Urothelium cell line (cell line): ENCODE results near the gene RNASET2.
"Not testable (repeated sequence)": the region's sequence is repeated elsewhere in the genome, so short reads cannot be mapped to it uniquely, and the experiment has no call there.

Source experiments
- DNase-seq: peaks from one replicate; pipeline ENCODE4 v3.0.0; 2011; ENCODE audit warnings: low spot score, mixed read lengths
- FAIRE-seq: peaks from 2 replicates; lab custom pipeline; 2011; peaks lifted over from hg19 to GRCh38; lab: Jason Lieb, UNC

Gene RNASET2

GRCh38 chr6:166970776-166971175 is 14.4 kb upstream of the RNASET2 start:
- FAIRE-seq: no peak
- DNase-seq: no peak

- FAIRE-seq: no peak
- no peak for DNase-seq
Observed at GRCh38 chr6:166970091-166970490, 13.7 kb upstream of the RNASET2 start.

- FAIRE-seq (no peak), DNase-seq (no peak)
Observed at GRCh38 chr6:166969390-166970002, 13.1 kb upstream of the RNASET2 start.

- no peak for DNase-seq
- FAIRE-seq: no peak
Observed at GRCh38 chr6:166966268-166966667, 9.9 kb upstream of the RNASET2 start.

GRCh38 chr6:166960609-166960978 is 4.2 kb upstream of the RNASET2 start:
- DNase-seq (no peak), FAIRE-seq (no peak)

- no peak for FAIRE-seq
- no peak for DNase-seq
Observed at GRCh38 chr6:166959911-166960608, 3.7 kb upstream of the RNASET2 start.

- FAIRE-seq: no peak
- DNase-seq: no peak
Observed at GRCh38 chr6:166958926-166959861, 2.8 kb upstream of the RNASET2 start.

GRCh38 chr6:166957805-166958076 is 1.4 kb upstream of the RNASET2 start:
- no peak for FAIRE-seq
- no peak for DNase-seq

- peak; percentile 26 for DNase-seq
- no peak for FAIRE-seq
Observed at GRCh38 chr6:166957087-166957804, 896 bp upstream of the RNASET2 start.

GRCh38 chr6:166955865-166956443 is 396 bp downstream of the RNASET2 start:
- FAIRE-seq (no peak), DNase-seq (peak; percentile 53)

GRCh38 chr6:166955121-166955864 is 1.1 kb downstream of the RNASET2 start:
- DNase-seq (peak; percentile 31), FAIRE-seq (peak; percentile 61)

- DNase-seq: no peak
- no peak for FAIRE-seq
Observed at GRCh38 chr6:166954118-166954713, 2.1 kb downstream of the RNASET2 start.

GRCh38 chr6:166952567-166953486 is 3.5 kb downstream of the RNASET2 start:
- DNase-seq: no peak
- FAIRE-seq: no peak

GRCh38 chr6:166952121-166952520 is 4.2 kb downstream of the RNASET2 start:
- DNase-seq (no peak), FAIRE-seq (no peak)

GRCh38 chr6:166951670-166952060 is 4.7 kb downstream of the RNASET2 start:
- DNase-seq: no peak
- no peak for FAIRE-seq

- DNase-seq: peak; percentile 31
- not testable (repeated sequence) for FAIRE-seq
Observed at GRCh38 chr6:166950892-166951669, 5.3 kb downstream of the RNASET2 start.

- no peak for DNase-seq
- FAIRE-seq: no peak
Observed at GRCh38 chr6:166950443-166950821, 5.9 kb downstream of the RNASET2 start.
